ENCODE results near the gene HAGHL. TPM values are rescaled to one million over a fixed set of nuclear protein-coding genes. Genes with fewer than 3 reads are reported as not detected.

Gene HAGHL
- total RNA-seq, 1 experiment from 2014 or later: 74.8 TPM

DNA sequence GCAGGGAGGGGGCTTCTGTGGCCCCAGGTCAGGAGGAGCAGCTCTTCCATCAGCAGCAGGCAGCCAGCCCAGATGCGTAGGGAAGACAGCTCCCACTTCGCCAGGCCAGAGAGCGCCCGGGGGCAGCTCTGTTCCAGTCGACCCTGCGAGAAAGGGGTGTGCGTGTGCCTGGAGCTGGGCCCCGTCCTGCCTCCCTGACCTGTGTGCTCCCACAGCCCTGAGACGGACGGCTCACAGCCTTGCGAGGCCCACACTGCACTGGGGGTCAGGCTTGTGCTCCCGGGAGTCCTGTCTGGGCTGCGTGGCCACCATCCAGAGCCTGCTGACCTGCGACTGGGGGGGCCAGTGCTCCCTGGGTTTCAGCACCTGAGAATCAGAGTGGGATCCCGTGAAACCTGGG lies 33.2 kb downstream of the HAGHL start:
- no peak for TF ChIP-seq EZH2phosphoT487 (IDR thresholded peaks at IDR 0.05; ENCODE audit: borderline replicate concordance)
- H3K9ac ChIP-seq (ENCODE audit: low read length): peak overlapping the region; percentile 95
- RAD21 ChIA-PET (ENCODE audit: low non-redundant PET in 1 of 2, low total read pairs in 2 of 2, uncharacterized antibody in 2 of 2, unreplicated experiment in 2 of 2): interaction anchor here (1.2 kb wide), 2 partner anchors 11 to 19 kb away, joined by 4 to 5 read pairs; partner anchors contain the start of gene CIAO3 (in 1 of the 2)

DNA sequence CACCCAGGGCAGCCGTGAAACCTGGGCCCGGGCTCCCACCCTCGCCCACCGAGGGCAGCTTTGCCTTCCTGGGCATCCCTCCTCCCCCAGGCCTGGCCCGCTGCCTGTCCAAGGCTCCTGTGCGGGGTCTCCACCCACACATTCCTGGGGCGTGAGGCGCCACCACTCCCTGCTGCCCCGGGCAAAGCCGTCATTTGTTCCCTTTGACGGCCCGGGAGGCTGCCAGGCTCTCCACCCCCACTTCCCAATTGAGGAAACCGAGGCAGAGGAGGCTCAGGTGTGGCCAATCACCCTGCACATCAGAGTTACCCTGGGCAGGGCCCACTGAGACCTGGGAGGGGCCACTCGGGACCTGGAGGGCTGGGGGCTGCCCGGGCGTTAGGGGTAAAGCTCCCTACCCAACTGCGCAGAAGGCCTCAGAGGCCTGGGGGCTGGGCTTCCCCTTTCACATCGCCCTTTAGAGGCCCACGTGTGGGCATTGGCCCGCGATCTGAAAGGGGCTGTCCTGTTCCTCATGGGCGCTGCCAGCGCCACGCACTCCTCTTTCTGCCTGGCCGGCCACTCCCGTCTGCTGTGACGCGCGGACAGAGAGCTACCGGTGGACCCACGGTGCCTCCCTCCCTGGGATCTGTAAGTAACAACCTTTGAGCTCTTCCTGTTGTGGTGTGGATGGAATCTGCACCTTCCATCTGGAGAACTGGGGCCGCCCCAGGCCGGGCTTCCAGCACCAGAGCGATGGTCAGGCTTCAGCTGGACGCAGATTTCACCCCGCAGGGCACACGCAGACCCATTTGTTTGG lies 33.8 kb downstream of the HAGHL start, which contains the start of gene MSLN:
Gene MSLN (plus strand): TSS at position 190 of the 799 bp plus-strand sequence. CDS start 1,947 bp downstream, outside the sequence.
- Histone ChIP-seq H3K4me1 (ENCODE audit: control insufficient read depth in 1 of 2, insufficient read depth in 2 of 2, low read length in 2 of 2) (peaks cover 34 to 47% of the 10 kb centered on the region in 2 experiments), H4K20me1 (ENCODE audit: insufficient read depth) (no peaks in the 10 kb centered on the region), H3K4me3 (replicated peaks in 1 of 2; ENCODE audit: low read depth in 1 of 2, low read length in 2 of 2) (peak within 1 kb of the TSS; percentile 78 to 95), H3K27ac (ENCODE audit: low read depth, low read length) (peak within 1 kb of the TSS; percentile 97), H3K9me2 (ENCODE audit: insufficient read depth) (no peaks in the 10 kb centered on the region), H3K27me3 (ENCODE audit: insufficient read depth, low read length) (no peaks in the 10 kb centered on the region), H3K9ac (ENCODE audit: low read length) (peak within 1 kb of the TSS; percentile 95), H3K4me2 (ENCODE audit: low read length) (peak within 1 kb of the TSS; percentile 99), H3K9me3 (ENCODE audit: control insufficient read depth in 1 of 2, insufficient read depth in 1 of 2, low read depth in 1 of 2, low read length in 2 of 2) (peaks cover 0 to 7% of the 10 kb centered on the region in 2 experiments; a peak in 1 of 4 replicates), H3K36me3 (ENCODE audit: control insufficient read depth in 1 of 2, insufficient read depth in 2 of 2, low read length in 2 of 2) (peaks cover 0 to 1% of the 10 kb centered on the region in 2 experiments; a peak in 2 of 4 replicates), H3K79me2 (ENCODE audit: insufficient read depth, low read length) (peaks cover 26% of the 10 kb centered on the region), H2AFZ (ENCODE audit: low read depth, low read length, poor library complexity, severe bottlenecking) (no peak within 1 kb of the TSS)
- no TSS peak for BruUV-seq (replicated peaks)
- TF ChIP-seq POLR2AphosphoS5 (IDR thresholded peaks at IDR 0.05; ENCODE audit: low read depth, low read length): peak; percentile 66
- peak; percentile 95 for TF ChIP-seq EGR1 (IDR thresholded peaks at IDR 0.05; ENCODE audit: low read depth)
- no peak for TF ChIP-seq SP1 (IDR thresholded peaks at IDR 0.05; ENCODE audit: low read depth)
- peak; percentile 69 for TF ChIP-seq ZFX (IDR thresholded peaks at IDR 0.05)
- DNase-seq (ENCODE audit: low read depth, low spot score) (peak; percentile 67), ATAC-seq (peak; percentile 81)
- ChIA-PET POLR2A (interaction anchor here (0.9 to 1.8 kb wide), 7 partner anchors 11 to 42 kb away, joined by 3 to 12 read pairs (median 5); partner anchors contain the start of genes ANTKMT, CCDC78, CHTF18 and HAGHL), RAD21 (ENCODE audit: low non-redundant PET in 1 of 2, low total read pairs in 2 of 2, uncharacterized antibody in 2 of 2, unreplicated experiment in 2 of 2) (interaction anchor here (0.8 to 1.2 kb wide), 3 partner anchors 10 to 20 kb away, joined by 3 to 5 read pairs (median 4); partner anchors contain the start of gene CIAO3 (in 1 of the 2)), CTCF (interaction anchor here (0.7 to 2.9 kb wide), 5 partner anchors 12 to 283 kb away, joined by 3 to 11 read pairs (median 3); partner anchors contain the start of gene ANTKMT)
- intact Hi-C loops (cut with micrococcal nuclease): loop anchor here (1.0 kb wide), 1 partner anchor 13 kb away; no protein-coding TSS in a partner anchor

More for the DNA sequence above, 33.2 kb downstream of the HAGHL start:
- ATAC-seq (no peak), DNase-seq (ENCODE audit: low read depth, low spot score) (no peak)
- Histone ChIP-seq H4K20me1 (ENCODE audit: insufficient read depth) (no peaks in the 10 kb centered on the region), H3K4me1 (ENCODE audit: control insufficient read depth in 1 of 2, insufficient read depth in 2 of 2, low read length in 2 of 2) (peaks cover 34 to 47% of the 10 kb centered on the region in 2 experiments), H3K9me3 (ENCODE audit: control insufficient read depth in 1 of 2, insufficient read depth in 1 of 2, low read depth in 1 of 2, low read length in 2 of 2) (peaks cover 0 to 7% of the 10 kb centered on the region in 2 experiments; a peak in 1 of 4 replicates), H2AFZ (ENCODE audit: low read depth, low read length, poor library complexity, severe bottlenecking) (no peak overlapping the region), H3K27me3 (ENCODE audit: insufficient read depth, low read length) (no peaks in the 10 kb centered on the region), H3K79me2 (ENCODE audit: insufficient read depth, low read length) (peaks cover 26% of the 10 kb centered on the region), H3K9me2 (ENCODE audit: insufficient read depth) (no peaks in the 10 kb centered on the region), H3K27ac (ENCODE audit: low read depth, low read length) (peak overlapping the region; percentile 97), H3K36me3 (ENCODE audit: control insufficient read depth in 1 of 2, insufficient read depth in 2 of 2, low read length in 2 of 2) (no peaks in the 10 kb centered on the region; a peak in 2 of 4 replicates), H3K4me2 (ENCODE audit: low read length) (peak overlapping the region; percentile 99), H3K4me3 (replicated peaks in 1 of 2; ENCODE audit: low read depth in 1 of 2, low read length in 2 of 2) (peak overlapping the region; percentile 78 to 95; a peak in 3 of 4 replicates)
- CTCF ChIA-PET: interaction anchor here (1.0 to 2.9 kb wide), 4 partner anchors 11 to 40 kb away, joined by 3 to 11 read pairs (median 7); partner anchors contain the start of gene ANTKMT
- POLR2A ChIA-PET: interaction anchor here (1.2 to 1.8 kb wide), 2 partner anchors 33 to 43 kb away, joined by 3 to 12 read pairs; partner anchors contain the start of genes CCDC78 and HAGHL
- BruUV-seq (replicated peaks): no TSS peak
- intact Hi-C loops (cut with micrococcal nuclease): no loop called here
